HG03439 (cell line): ENCODE results near the gene PXDC1.
"Not testable (repeated sequence)": the region's sequence is repeated elsewhere in the genome, so short reads cannot be mapped to it uniquely, and the experiment has no call there.

Source experiments
- ATAC-seq: cut with Tn5 transposase; IDR thresholded peaks from one replicate; pipeline ENCODE4 v1.9.1; 2021; ENCODE audit warnings: mild to moderate bottlenecking, moderate library complexity; ENCODE audit not compliant: unreplicated experiment

The PXDC1 gene

DNA sequence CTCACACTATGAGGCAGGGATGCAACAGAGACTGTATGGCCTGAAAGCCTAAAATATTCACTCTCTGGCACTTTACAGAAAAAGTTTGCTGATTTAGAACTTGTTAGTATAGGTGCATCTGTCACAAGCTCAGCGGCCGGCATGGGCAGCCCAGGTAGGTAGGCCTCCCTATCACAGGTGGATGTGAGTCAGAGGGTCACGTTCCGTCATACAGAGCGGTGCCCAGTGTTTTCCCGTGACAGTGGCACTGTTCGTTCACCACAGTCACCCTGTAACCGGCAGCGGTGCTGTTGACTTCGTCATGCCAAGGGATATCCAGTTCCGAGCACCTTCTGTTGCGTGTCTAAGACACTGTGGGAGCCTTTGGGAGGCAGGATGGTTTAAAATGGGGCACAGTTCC lies 32.9 kb upstream of the PXDC1 start:
- ATAC-seq, result no peak

DNA sequence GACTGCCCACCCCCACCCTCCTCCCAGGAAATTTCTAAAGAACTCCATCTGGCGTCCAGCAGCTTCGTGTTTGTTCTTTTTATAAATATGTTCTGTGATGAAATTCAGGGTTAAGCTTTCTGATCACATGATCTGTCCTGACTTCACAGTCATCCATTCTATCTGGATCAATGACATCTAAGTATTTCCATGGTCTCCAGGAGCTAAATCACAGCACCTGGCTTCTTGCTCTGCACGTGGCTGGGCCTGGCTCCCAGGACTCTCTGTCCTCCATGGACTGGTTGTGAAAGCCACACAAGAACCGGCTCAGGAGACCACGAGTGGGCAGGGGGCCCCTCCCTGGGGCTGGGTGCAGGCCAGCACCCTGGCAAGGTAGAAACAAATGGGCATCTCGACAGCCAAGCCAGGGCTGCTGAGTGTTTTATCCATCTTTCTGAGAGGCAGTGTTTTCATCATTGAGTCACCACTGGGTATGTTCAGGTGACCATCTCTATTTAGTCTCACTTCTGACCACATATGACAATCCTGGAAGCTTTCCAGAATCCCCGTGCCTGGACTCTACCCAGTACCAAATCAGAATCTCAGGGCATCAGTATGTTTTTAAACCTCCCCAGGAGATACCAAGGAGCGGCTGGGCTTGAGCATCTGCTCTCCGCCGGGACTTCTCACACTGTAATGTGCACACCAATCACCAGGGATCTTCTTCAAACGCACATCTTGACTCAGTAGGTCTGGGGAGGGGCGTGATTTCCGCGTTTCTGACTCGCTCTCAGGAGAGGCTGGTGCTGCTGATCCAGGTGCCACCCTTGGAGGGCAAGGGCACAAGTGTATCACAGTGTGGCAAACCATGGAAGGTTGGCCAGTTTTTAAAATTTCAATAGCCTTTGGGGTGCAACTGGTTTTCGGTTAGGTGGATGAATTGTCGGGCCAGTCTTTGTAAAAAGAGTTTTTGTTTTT lies 31.6 kb upstream of the PXDC1 start:
- no peak for ATAC-seq

DNA sequence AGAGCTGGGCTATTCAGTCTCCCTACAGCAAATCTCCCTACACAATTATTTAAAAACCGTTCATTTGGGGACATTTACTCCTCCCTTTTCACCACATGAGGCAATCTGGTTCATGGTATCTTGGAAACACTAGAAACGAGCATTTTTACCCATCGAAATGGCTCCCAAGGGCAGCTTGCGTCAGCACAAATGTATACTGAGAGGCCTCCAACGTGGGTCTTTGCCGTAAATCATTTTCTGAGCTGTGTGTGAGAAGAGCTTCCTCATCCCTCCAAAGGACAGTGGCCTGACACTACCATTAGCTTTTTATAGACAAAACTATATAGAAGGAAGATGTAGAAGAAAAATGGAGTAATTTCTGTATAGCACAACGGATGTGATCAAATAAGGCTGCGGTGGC lies 30.0 kb upstream of the PXDC1 start:
- ATAC-seq, result no peak

DNA sequence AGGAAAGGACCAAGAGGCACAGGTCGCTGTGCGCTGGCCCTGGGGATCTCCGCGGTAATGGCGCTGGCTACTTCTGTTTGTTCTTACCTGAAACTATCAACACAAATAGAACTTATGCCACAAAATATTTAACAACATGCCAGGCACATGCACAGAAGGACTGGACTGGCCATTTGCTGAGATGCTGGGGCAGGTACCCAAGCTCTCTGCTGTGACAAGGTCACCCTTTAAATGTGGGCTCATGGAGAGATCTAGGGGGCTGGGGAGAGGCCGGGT lies 28.0 kb upstream of the PXDC1 start:
- no peak for ATAC-seq

DNA sequence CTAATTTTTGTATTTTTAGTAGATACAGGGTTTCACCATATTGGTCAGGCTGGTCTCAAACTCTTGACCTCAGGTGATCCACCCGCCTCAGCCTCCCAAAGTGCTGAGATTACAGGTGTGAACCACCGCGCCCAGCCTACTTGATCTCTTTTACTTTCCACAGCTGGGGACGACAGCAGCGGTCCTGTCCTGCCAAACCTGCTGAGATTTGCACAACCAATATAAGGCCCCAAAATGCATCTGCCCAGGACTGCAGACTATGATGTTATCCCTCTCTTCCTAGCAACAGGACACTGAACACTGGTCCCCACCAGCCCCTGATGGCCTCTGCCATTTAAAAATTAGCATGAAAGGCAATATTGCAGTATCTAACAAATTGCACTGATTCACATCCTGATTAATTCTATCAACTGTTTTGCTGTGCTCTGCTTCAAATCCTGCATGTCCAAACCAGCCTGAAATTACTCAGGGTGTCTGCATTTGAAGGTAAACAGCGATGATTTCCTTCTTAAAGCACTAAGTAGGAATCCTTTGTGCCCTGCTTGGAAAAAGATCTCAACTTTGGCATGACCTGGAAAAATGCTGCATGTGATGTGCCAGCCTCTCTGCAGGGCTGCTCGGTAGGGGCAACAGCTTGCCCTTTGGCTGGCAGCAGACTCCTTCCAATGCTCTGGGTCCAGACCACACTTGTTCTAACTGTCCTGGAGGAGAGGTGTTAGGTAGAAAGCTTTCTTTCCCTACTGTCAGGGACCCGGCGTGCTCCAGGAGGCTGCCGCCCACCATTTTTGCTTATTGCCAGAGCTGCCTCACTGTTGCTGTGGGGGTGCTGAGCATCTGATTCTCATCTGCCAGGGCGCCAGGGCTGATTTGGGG lies 27.4 kb upstream of the PXDC1 start:
- ATAC-seq, result no peak

DNA sequence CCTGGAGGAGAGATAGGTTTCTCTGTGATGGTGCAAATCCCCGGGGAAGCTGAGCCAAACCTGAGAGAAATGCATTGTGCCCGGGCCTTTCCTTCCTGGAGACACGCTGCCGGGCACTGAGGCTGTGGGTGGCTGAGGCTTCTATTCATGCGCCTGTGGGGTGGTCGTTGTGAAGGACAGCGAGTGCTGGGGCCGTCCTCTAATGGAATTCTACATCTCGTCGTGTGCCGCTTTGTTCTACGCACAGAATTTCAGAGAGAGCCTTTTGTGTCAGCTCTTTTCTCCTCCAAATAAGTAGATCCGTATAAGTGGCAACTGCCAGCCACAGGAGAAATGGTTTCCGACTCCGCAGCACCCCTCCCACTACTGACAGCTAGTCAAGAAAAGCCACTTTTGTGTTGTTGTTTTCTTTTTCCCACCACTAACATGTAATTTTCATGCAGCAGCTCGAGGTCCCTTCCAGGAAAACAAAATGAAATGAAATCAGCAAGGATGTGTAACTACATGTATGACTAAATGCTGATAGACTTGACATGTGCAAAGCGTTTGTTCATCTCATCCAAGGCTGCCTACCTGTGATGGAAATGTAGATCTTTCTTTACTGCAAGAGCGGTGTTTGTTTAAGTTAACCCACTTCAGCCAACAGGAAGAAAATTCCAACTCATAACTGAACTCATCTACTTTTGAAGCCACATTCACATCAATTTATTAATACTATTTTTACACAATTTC lies 26.4 kb upstream of the PXDC1 start:
- no peak for ATAC-seq

DNA sequence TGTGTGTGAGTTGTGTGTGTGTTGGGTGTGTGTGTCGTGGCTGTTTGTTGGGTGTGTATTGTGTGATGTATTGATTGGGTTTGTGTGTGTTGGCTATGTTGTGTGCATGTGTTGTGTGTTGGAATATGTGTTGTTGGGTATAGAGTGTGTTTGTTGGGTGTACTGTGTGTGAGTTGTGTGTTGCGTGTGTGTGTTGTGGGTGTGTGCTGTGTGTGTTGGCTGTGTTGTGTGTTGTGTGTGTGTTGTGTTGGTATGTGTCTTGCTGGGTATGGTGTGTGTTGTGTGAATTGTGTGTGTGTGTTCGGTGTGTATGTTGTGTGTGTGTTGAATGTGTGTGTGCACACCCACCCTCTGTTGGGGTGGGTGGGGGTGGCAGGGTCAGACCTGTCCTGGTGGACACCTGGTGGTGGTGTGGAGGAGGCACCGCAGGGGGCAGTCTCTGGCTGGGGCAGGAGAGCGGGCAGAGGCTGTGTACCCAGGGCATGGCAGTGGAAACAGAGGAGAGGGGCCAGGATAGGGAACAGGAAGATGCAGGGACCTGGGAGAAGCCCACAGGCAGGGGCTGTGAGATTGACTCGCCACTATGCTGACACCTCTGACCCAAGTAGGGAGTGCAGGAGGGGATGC lies 25.5 kb upstream of the PXDC1 start:
- ATAC-seq, result no peak

DNA sequence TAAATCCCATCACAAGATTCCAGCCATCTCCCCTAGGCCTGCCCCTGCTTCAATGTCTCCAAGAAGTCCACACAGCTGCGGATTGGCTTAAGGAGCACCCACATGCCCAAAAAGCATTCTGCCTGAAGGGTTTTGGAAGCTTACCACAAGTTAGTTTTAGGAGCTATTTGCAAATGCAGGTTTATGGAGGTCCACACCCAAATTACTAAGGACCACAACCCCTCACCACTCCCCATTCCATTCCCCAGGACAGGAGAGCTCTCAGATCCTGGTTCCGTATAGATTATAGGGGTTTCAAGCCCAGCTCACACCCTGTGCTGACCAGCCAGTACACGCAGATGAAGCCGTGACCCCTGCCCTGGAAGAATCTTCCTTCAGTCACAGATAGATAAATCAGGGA lies 24.3 kb upstream of the PXDC1 start:
- no peak for ATAC-seq

DNA sequence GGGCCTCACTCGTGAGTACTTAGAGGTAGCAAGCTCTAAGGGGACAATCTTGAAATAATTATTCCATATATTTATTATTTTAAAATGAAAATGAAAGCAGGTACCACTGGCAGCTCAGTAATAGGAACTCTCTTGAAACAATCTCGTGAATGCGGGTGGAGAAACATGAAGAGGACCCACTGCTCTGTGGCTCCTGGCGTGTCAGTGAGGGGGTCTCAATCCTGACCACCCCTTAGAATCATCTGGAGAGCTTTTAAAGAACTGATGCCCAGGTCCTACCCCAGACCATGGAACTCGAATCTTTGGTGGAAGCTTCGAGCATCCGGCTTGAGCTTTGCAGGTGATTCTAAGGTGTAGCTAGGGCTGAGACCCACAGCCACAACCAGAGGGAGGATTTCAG lies 23.9 kb upstream of the PXDC1 start:
- no peak for ATAC-seq

DNA sequence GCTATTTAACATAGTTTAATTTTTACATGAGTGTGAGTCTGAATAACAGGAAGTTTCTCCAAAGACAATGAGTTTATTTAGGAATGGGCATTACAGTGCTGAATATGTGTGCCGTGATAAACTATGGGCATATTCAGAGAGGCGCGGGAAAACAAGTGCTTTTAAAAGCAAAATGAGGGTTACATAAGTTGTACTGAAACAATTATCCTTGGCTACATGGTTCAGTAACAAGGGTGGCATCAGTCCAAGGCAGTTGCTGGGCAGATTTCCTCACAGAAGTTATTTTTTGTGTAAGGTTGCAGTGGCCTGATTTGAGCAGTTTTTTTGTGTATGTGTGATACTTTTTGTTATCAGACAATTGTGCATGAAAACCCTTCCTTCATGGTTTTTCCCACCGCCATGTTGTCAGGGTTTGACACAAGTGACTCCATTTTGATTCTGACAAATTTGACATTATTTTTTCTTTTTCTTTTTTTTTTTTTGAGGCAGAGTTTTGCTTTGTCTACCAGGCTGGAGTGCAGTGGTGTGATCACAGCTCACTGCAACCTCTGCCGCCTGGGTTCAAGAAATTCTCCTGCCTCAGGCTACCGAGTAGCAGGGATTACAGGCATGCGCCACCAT lies 22.3 kb upstream of the PXDC1 start:
- ATAC-seq, result no peak

DNA sequence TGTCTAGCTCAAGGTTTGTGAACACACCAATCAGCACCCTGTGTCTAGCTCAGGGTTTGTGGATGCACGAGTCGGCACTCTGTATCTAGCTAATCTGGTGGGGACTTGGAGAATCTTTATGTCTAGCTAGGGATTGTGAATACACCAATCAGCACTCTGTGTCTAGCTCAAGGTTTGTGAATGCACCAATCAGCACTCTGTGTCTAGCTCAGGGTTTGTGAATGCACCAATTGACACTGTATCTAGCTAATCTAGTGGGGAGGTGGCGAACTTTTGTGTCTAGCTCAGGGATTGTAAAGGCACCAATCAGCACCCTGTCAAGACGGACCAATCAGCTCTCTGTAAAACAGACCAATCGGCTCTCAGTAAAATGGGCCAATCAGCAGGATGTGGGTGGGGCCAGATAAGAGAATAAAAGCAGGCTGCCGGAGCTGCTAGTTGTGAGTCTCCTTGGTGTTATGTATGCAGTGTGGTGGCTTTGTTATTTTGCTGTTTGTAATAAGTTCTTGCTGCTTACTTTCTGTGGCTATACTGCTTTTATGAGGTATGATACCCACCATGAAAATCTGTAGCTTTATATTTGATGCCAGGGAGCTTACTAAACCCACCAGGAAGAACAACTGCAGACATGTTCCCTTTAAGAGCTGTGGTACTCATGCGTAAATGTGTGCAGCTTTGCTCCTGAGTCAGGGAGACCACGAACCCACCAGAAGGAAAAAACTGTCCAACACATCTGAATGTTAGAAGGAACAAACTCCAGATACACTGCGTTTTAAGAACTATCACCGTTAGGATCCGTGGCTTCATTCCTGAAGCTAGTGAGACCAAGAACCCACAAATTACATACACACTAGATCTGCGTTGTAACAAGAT lies 20.9 kb upstream of the PXDC1 start:
- ATAC-seq, result not testable (repeated sequence)

DNA sequence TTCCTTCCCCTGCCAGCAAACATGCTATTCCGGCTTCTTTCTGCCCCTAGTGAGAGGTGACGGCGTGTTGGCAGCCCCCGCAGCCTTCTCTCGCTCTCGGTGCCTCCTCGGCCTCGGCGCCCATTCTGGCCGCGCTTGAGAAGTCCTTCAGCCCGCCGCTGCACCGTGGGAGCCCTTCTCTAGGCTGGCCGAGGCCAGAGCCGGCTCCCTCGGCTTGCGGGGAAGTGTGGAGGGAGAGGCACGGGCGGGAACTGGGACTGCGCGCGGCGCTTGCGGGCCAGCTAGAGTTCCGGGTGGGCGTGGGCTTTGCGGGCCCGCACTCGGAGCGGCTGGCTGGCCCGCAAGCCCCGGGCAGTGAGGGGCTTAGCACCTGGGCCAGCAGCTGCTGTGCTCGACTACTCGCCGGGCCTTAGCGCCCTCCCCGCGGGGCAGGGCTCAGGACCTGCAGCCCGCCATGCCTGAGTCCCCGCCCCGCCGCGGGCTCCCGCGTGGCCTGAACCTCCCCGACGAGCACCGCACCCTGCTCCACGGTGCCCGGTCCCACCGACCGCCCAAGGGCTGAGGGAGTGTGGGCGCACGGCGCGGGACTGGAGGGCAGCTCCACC lies 20.0 kb upstream of the PXDC1 start:
- ATAC-seq, result no peak

DNA sequence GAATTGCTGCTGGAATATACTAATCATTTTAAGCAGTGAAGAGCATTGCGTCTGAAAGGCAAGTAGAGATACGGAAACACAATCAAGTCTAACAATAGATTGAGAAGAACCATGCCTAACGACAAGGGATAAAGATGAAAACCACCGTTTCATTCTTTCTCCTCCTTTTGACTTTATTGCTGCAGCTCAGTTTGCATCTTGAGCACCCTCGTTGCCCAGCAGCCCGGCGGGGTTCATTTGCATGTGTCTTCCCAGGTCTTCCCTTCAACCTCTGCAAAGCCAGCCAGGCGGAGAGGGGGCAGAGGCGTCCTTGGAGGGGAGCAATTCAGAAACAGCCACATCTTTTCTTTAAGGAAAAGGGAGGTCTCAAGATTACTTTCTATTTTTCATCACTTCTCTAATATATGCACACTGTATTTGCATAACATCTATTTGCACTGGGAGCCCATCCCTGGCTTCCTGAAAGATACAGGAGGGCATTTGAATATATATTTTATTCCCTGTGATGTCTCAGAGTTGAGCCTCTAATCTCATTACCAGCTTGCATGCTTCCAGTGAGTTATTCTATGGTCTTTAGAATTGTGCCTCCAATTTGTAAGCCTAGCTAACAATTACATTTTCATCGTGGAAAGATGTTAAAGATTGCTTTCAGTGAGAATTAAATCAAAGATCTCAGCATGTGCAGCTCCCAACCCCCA lies 18.7 kb upstream of the PXDC1 start:
- no peak for ATAC-seq

DNA sequence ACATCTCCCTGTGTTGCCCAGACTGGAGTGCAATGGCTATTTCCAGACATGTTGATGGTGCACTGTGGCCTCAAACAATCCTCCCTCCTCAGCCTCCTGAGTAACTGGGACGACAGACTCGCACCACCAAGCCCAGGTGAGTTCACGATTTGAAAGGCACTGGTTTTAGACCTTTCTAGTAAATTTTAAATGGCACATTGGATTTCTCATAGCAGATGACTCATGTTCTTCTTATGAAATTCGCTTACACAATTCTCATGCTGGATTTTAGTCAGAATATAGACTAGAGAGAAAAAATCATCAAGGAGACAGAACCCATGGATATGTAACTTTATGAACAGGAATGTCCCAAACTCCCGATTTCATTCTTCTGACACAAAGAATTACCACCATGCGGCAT lies 18.1 kb upstream of the PXDC1 start:
- no peak for ATAC-seq

DNA sequence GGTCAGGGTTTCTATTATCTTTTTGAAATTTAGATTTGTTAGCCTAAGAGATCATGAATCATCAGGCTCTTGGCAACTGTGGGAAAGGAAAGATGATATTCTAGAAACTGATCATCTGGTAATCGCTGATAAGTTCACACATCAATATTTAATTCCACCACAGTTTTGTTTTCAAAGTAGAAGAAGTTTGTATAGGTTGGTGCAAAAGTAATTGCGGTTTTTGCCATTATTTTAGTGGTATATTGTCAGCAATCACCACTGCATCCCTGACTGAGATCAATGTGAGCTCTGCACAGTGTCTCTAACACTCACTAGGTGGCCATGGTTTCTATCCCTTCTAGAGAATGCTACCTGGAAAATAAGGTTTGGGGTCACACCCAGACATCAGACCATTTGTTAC lies 17.0 kb upstream of the PXDC1 start:
- ATAC-seq, result no peak

DNA sequence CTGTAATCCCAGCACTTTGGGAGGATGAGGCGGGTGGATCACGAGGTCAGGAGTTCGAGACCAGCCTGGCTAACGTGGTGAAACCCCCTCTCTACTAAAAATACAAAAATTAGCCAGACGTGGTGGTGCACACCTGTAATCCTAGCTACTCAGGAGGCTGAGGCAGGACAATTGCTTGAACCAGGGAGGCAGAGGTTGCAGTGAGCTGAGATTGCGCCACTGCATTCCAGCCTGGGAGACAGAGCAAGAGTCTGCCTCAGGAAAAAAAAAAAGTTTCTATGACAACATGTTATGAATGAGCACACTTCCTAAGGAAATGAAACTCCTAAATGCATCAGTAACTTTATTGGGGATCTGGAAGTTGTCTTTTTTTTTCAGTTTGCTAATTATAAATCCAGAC lies 16.0 kb upstream of the PXDC1 start:
- not testable (repeated sequence) for ATAC-seq

DNA sequence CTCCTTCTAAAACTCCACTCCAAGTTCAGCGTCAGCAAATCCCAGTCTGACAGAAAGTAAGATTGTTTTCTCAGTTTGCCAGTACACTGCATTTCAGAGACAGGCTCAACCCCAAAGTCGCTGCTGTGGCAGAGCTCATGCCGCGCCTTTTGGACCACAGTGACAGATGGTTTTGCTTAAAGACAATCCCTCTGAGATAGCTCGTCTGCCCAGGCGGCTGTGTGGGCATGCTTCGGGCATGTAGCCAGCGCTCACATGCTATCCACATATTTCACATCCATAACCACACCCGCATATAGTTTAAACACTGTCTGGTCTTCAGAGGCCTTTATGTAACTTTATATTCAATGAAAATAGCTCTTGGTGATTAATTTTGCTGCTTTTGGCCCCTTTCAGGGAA lies 14.7 kb upstream of the PXDC1 start:
- no peak for ATAC-seq

DNA sequence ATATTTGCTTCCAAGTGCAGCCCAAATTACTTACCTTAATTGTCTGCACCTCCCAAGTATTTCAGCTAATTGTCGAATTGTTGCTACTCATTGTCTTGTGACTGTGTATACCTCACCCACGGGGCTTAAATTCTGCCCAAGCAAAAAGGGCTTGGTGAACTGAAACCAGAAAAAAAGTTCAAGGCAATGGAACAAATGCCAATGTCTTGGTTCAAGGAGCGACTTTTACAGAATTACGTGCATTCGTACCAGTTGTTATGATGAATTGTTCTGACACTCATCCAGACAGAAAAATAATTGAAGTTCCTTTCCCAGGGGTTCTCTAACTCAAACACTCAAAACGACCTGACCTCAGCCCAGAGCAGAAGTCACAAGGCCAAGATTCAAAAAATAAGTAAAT lies 13.9 kb upstream of the PXDC1 start:
- ATAC-seq, result no peak
